IPS-18a (cell line): ENCODE measurements around the gene TSPAN18.

ENCODE experiments used
- H3K27ac ChIP-seq: one replicate; pipeline ENCODE4 v1.5.1; 2013; ENCODE audit warnings: low read length
- H3K27me3 ChIP-seq: one replicate; pipeline ENCODE4 v1.6.1; 2013; ENCODE audit warnings: mild to moderate bottlenecking, low read length; ENCODE audit not compliant: control insufficient read depth, insufficient read depth
- H3K36me3 ChIP-seq: one replicate; pipeline ENCODE4 v1.6.1; 2013; ENCODE audit warnings: low read depth, low read length; ENCODE audit not compliant: control insufficient read depth
- H3K4me1 ChIP-seq: one replicate; pipeline ENCODE4 v1.6.1; 2013; ENCODE audit warnings: low read depth, low read length; ENCODE audit not compliant: control insufficient read depth
- H3K4me3 ChIP-seq: one replicate; pipeline ENCODE4 v1.5.1; 2013; ENCODE audit warnings: low read length
- H3K9ac ChIP-seq: one replicate; pipeline ENCODE4 v1.6.1; 2013; ENCODE audit warnings: mild to moderate bottlenecking, low read length, moderate library complexity
- H3K9me3 ChIP-seq: one replicate; pipeline ENCODE4 v1.6.1; 2013; ENCODE audit warnings: low read depth, low read length; ENCODE audit not compliant: control insufficient read depth

The TSPAN18 gene

DNA sequence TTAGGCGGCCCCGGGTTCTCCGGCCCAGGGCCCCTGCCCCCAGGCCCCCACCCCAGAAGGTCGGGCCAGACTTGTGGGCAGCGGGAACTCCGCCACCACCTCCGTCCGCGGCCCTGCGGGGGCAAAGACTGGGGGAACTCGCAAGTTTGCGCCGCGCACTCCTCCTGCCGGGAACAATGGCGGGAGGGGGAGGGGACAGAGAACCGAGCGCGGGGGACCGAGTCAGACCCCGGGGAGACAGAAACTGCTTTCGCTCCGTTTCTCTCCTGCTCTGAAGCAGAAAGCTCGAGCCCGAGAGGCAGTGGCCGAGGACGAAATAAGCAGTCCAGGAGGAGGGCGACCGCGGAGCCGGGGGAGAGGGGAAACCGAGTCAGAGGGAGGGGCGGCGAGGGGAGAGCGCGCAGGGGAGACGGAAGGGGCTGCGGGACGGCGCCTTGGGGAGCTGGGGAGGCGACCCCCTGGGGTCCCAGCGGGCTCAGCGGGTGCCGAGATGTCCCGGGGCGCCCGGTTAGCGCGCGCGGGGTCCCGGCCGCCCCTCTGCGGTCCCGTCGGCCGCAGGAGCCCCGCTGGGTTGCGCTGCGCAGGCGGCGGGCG, 223.4 kb downstream of the TSPAN18 start:
- no peaks in the 10 kb centered on the region for H3K9me3 ChIP-seq
- peaks cover 27% of the 10 kb centered on the region for H3K4me1 ChIP-seq
- H3K36me3 ChIP-seq, result no peaks in the 10 kb centered on the region
- H3K27me3 ChIP-seq, result peaks cover 4% of the 10 kb centered on the region
- peak overlapping the region; percentile 76 for H3K4me3 ChIP-seq
- peak overlapping the region; percentile 69 for H3K9ac ChIP-seq
- no peak overlapping the region for H3K27ac ChIP-seq

DNA sequence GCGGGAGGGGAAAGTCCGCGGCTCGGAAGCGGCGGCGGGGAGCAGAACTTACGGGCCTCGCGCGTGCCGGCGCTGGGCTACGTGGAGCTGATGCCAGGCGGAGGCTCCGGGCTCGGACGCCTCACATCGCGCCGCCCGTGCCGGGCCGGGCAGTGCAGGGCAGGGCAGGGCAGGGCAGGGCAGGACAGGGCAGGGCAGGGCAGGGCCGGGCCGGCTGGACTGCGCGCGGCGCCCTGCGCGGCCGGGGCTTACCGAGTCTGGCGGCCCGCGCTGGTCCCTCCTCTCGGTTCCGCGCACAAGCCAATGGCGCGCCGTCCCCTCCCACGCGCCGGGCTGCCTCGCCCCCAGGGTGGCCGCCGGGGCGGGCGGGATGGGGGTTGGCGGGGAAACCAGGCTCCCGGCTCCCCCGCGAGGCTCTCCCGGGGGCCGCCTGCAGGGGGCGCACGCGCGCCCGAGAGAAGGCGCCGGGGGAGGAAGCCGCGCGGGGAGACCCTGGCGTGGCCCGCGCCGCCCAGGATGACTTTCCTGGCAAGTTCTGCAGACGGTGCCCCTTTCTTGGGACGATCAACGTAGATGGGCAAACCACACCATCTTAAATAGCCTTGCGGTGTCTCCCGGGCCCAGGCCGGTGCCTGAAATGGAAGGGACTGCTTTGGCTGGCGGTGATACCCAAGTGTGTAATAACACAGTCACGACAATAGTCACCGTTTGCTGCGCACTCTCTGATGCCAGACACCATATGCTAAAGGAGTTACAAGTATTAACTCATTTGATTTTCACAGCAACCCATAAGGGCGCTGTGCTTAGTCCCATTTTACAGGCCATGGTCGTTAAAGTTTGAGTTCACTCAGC, 224.1 kb downstream of the TSPAN18 start, which contains the start of gene TP53I11:
TSS of gene TP53I11 (minus strand) at position 259 of the 852 bp plus-strand sequence. CDS start 12,548 bp downstream, outside the sequence.
- peaks cover 31% of the 10 kb centered on the region for H3K4me1 ChIP-seq
- H3K36me3 ChIP-seq, result no peaks in the 10 kb centered on the region
- H3K9ac ChIP-seq, result peak within 1 kb of the TSS; percentile 69
- H3K4me3 ChIP-seq, result peak within 1 kb of the TSS; percentile 76
- H3K9me3 ChIP-seq, result no peaks in the 10 kb centered on the region
- H3K27me3 ChIP-seq, result peaks cover 7% of the 10 kb centered on the region
- H3K27ac ChIP-seq, result no peak within 1 kb of the TSS

DNA sequence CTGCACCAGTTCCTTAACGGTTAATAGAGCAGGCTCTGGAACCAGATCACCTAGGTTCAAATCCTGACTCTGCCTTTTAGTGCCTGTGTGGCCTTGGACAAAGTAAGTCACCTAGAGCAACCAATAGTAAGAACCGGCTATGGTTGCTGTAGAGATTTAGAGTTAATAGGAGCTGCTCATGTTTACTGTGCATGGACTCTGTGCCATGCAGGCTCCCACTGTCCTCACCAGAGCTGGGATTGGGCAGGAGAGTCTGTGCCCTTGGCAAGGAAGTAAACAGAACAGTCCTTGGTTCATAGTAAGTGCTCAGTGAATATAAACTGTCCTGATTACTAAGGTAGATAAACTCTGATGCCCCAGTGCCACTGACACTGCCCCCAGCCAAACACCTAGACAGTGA, 225.3 kb downstream of the TSPAN18 start:
- H3K4me3 ChIP-seq, result no peak overlapping the region
- no peaks in the 10 kb centered on the region for H3K9me3 ChIP-seq
- H3K9ac ChIP-seq, result no peak overlapping the region
- H3K36me3 ChIP-seq, result no peaks in the 10 kb centered on the region
- peaks cover 7% of the 10 kb centered on the region for H3K27me3 ChIP-seq
- H3K27ac ChIP-seq, result no peak overlapping the region
- peaks cover 39% of the 10 kb centered on the region for H3K4me1 ChIP-seq

DNA sequence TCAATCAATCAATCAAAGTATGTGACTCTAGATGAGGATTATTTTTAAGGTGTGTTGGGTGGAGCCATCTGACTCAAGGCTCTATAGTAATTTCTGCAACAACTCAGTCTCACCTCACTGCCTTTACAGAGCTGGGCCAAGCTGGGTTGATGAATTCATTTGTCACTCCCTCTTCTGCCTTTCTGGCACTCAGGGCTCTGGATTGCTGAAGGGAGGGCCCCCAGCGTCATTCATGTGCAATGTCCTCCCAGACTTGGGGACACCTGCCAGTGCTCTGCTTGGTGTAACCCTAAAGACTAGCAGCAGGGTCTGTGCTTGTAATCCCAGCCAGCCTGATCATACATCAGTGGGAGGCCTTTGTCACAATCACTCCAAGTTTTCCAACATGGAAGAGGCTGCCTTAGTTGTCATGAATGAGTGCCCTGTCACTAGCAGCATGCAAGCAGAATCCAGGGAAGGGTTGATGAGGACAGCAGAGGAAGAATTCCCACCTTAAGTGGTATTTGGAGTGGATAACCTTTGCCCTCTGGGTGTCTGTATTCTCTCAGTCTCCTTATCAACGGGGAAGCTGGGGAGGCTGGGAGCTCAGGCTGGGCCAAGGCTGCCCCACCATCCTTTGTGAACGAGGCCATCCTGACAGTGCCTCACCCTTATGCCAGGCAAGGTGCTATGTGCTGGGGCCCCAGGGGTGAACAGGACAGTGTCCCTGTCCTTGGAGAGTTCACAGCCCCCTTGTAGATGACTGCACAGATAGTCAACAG, 225.9 kb downstream of the TSPAN18 start:
- H3K27ac ChIP-seq, result no peak overlapping the region
- peaks cover 43% of the 10 kb centered on the region for H3K4me1 ChIP-seq
- H3K36me3 ChIP-seq, result no peaks in the 10 kb centered on the region

GRCh38 chr11:44954051-44954906, 227.5 kb downstream of the TSPAN18 start:
- no peak overlapping the region for H3K27ac ChIP-seq
- H3K27me3 ChIP-seq, result peaks cover 19% of the 10 kb centered on the region
- H3K4me3 ChIP-seq, result no peak overlapping the region
- no peaks in the 10 kb centered on the region for H3K9me3 ChIP-seq
- H3K4me1 ChIP-seq, result peaks cover 43% of the 10 kb centered on the region
- H3K9ac ChIP-seq, result no peak overlapping the region
- no peaks in the 10 kb centered on the region for H3K36me3 ChIP-seq

More for the DNA sequence above, 225.9 kb downstream of the TSPAN18 start:
- H3K4me3 ChIP-seq, result no peak overlapping the region
- no peaks in the 10 kb centered on the region for H3K9me3 ChIP-seq
- H3K27me3 ChIP-seq, result peaks cover 13% of the 10 kb centered on the region
- H3K9ac ChIP-seq, result no peak overlapping the region

- Histone ChIP-seq H3K27me3 (peaks cover 19% of the 10 kb centered on the region), H3K27ac (no peak overlapping the region), H3K9me3 (no peaks in the 10 kb centered on the region), H3K9ac (no peak overlapping the region), H3K4me1 (peaks cover 48% of the 10 kb centered on the region), H3K36me3 (no peaks in the 10 kb centered on the region), H3K4me3 (no peak overlapping the region)
Measured at GRCh38 chr11:44955015-44955738, 228.4 kb downstream of the TSPAN18 start.

GRCh38 chr11:44957040-44957515, 230.3 kb downstream of the TSPAN18 start:
- Histone ChIP-seq H3K9ac (peak overlapping the region; percentile 35), H3K4me3 (peak overlapping the region; percentile 48), H3K4me1 (peaks cover 62% of the 10 kb centered on the region)

DNA sequence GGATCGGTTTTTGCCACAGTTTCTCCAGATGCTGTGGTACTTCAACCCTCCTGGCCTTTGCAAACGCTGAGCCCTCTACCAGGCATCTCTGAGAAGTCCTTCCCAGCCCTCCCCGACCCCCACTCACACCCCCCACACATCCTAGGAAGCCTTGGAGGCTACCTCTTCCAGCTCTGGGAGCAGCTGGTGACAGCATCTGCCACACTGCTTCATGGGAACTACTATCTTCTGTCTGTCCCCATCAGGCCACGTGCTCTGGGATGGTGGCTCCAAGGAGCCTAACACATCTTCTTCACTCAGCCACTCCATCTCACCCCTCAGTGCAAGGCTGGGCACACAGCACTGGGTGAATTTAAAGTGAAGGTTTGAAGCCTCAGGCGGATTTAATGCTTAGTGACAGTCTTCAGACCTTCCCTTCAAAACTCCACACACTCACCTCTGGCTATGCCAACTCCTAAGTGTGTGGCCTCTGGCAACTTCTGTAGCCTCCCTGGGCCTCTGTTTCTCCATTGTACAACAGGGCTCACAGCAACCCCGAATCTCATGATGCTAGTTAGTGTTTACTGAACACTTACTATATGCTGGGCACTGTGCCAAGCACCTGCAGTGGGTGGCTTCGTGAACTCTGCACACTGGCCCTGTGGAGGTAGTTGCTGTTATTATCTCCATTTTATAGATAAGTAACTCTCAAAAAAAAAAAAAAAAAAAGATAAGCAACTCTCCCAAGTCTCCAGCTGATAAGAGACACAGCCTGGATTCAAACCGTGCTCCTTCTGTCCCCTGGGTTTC, 231.2 kb downstream of the TSPAN18 start:
- Histone ChIP-seq H3K9me3 (no peaks in the 10 kb centered on the region), H3K4me3 (no peak overlapping the region), H3K27me3 (peaks cover 15% of the 10 kb centered on the region), H3K9ac (no peak overlapping the region), H3K4me1 (peaks cover 69% of the 10 kb centered on the region), H3K27ac (no peak overlapping the region), H3K36me3 (no peaks in the 10 kb centered on the region)

More at GRCh38 chr11:44957040-44957515, 230.3 kb downstream of the TSPAN18 start:
- Histone ChIP-seq H3K36me3 (no peaks in the 10 kb centered on the region), H3K27me3 (peaks cover 15% of the 10 kb centered on the region), H3K9me3 (no peaks in the 10 kb centered on the region), H3K27ac (no peak overlapping the region)

GRCh38 chr11:44959064-44959463, 232.3 kb downstream of the TSPAN18 start:
- Histone ChIP-seq H3K27me3 (peaks cover 15% of the 10 kb centered on the region), H3K9me3 (no peaks in the 10 kb centered on the region), H3K4me3 (no peak overlapping the region), H3K4me1 (peaks cover 68% of the 10 kb centered on the region), H3K9ac (no peak overlapping the region), H3K27ac (no peak overlapping the region), H3K36me3 (no peaks in the 10 kb centered on the region)
